HG02610 (cell line): ENCODE results near the gene IQCE.

Source experiments
- ATAC-seq: cut with Tn5 transposase; IDR thresholded peaks from one replicate; pipeline ENCODE4 v1.9.1; 2021; ENCODE audit warnings: mild to moderate bottlenecking, moderate library complexity; ENCODE audit not compliant: unreplicated experiment

The IQCE gene

GRCh38 chr7:2657920-2658671 is 99.3 kb downstream of the IQCE start:
- ATAC-seq: no peak

- ATAC-seq: no peak
These were observed 100.2 kb downstream of the IQCE start for GRCh38 chr7:2658941-2659340.

DNA sequence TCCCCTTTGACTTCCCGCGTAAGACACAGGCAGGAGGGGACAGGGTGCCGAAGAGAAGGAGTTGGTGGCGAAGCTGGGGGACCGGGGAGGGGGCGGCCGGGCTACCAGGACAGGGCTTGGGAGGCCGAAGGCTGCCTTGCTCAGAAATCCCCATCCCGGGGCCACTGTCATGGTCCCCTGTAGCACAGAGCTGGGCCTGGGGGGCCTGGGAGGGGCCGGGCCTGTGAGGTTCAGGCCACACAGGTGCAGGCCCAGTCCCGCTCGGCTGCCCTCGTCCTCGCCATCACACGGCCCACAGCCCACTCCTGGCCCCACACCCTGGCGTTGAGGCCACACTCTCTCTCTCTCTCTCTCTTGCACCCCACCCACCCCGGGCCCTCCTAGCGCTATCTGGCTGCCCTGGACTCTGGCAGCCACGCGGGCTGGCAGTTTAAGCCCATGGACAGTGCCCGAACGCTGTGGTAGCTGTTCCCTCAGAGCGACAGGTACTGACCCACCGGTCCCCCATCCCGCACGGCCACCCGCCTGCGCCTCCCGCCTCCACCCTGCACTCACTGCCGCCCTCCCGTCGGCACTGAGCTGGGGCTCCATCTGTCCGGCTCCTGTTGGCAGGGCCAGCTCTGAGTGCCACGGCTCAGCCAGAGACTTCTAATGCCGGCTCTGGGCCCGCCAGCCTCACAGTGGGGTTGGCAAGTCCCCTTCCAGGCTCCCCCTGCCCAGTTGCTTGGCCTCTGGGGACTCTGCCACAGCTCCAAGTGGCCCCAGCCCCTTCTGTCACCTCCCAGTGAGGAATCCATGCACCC is 101.0 kb downstream of the IQCE start:
- no peak for ATAC-seq

DNA sequence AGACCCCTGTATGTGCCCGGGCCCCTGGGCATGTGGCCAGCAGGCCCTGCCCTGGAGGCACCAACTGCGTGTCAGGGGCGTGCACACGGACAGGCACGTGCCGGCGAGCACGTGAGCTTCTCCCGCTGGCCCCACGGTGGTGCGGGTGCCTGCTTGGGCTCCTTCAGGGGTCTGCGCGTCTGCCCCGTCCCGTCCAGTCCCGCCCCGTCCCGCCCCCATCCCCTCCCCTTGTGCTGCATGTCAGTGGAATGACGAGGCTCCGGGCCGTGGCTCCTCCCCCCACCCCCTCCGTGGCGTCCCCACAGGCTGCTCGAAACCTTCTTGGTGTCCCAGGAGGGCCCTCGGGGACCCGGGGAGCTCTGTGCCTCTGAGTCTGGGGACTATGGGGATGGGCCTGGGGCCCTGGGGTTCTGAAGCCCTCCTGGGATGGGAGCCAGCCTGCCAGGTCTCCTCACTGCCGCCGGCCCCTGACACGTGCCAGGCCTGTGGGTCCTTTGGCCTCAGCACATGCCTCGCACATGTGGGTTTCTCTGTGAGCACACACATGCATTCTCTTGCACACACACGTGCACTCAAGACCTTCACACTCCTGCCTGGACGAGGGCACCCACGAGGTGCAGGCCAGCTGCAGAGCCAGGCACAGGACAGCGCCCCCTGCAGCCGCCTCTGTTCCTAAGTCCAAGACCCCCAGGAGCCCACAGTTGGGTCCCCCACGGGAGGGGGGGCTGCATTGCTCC is 101.7 kb downstream of the IQCE start:
- no peak for ATAC-seq

DNA sequence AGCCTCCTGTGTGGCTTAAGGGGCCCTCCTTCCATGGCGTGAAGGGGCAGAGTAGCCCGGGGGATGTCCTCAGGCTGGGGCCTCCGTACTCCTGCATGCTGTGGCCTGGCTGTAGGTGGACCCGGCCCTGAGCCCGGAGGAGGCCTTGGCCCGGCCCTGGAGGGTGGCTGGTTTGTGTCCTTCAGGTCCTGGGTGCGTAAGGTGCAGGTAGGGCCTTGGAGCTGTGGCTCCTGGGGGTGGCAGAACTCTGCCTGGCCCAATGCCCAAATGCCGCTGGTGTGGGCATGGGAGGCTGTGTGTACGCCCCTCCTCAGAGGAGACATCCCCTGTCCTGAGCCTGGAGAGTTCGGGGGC is 102.3 kb downstream of the IQCE start:
- no peak for ATAC-seq

- no peak for ATAC-seq
These were observed 103.0 kb downstream of the IQCE start for GRCh38 chr7:2661602-2662272.

DNA sequence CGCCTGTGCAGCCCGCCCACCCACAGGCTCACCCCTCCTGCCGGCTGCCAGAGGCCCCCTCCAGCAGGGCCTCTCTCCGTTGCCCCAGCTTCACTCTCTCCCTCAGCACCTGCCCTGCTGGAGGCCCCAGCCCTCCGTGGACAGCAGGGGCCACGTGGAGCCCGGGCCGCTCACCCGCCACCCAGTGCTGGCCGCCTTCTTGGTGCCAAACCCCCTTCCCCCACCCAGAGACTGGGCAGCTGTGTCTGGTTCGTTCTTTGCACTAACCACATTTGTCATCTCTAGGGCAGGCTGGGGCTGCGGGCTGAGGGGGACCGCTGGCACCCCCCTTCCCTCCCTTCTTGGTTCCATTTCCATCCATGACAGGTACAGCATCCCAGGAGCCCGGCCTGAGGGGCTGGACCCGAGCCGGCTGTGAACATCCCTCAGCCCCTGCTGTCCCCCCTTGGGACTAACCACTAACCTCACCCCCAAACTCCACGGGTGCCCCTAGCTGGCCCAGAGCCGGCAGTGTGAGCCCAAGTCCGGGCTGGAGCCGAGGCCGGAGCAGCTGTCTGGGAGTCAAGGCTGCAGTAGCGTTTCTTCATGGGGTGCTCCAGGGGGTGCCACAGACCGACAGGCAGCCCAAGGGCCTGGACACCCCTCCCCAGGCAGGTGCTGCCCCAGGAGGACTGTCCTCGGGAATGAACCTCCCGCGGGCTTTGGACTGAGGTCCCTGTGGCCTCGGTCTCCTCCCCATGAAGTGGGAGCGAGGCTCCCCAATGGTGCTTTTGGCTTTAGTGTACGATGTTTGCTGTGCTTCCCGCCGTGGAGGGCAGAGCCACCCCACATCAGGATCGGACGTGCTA is 103.7 kb downstream of the IQCE start:
- ATAC-seq: no peak

- no peak for ATAC-seq
These were observed 104.5 kb downstream of the IQCE start for GRCh38 chr7:2663121-2663886.

DNA sequence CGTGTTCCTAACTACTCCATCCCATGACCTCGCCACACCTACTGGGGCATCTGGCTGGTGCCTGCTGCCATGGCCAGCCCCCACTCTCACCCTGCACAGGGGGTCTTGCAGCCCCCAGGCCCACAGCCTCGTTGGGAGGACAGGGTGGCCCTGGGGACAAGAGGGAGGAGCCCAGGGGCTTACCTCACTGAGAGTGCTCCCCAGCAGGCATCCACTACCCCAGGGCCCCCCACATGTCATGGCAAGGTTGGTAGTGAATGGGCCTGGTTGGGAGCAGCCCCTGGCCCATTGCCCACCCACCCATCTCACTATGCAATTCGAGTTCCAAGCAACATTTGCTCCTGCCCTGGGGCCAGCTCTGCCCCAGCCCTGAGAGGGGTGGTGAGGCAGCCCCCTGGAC is 105.2 kb downstream of the IQCE start:
- no peak for ATAC-seq
